Esophagus squamous epithelium (tissue), 5 donors: ENCODE measurements around the gene EPB41L5. TPM values are rescaled to one million over a fixed set of nuclear protein-coding genes. Genes with fewer than 3 reads are reported as not detected.
A peak's percentile ranks its signal among the peaks of the same experiment; 100 is the strongest.

Experiments
- DNase-seq: peaks from one replicate; lab custom pipeline; 2025; lab: John Stamatoyannopoulos, UW
- H3K27ac ChIP-seq, 4 donors: fragments of 200-600 bp; sonication (generic); one replicate each; pipeline ENCODE4 v1.5.1; 2016 to 2019; ENCODE audit warnings: mild to moderate bottlenecking in 1 of 4
- H3K27me3 ChIP-seq, 4 donors: fragments of 200-600 bp; sonication (generic); 1 replicate in 3 of 4; 2 replicates in 1 of 4; pipeline versions ENCODE4 v1.5.1 to v1.6.0; 2017 to 2021; ENCODE audit warnings: antibody characterized with exemption in 1 of 4
- H3K36me3 ChIP-seq, 3 donors: fragments of 200-600 bp; sonication (generic); one replicate each; pipeline ENCODE4 v1.5.1; 2016 to 2019
- H3K4me1 ChIP-seq, 3 donors: fragments of 200-600 bp; sonication (generic); one replicate each; pipeline ENCODE4 v1.5.1; 2017 to 2019
- H3K4me3 ChIP-seq, 4 donors: fragments of 200-600 bp; sonication (generic); 1 replicate in 3 of 4; 2 replicates in 1 of 4; pipeline ENCODE4 v1.5.1; 2016 to 2019; ENCODE audit warnings: mild to moderate bottlenecking in 2 of 4, moderate library complexity in 1 of 4
- H3K9me3 ChIP-seq, 3 donors: fragments of 200-600 bp; sonication (generic); one replicate each; pipeline ENCODE4 v1.5.1; 2016 to 2019
- POLR2A ChIP-seq, 4 donors: fragments of 450-650 bp; IDR thresholded peaks; one replicate each; pipeline ENCODE4 v1.6.1; 2017; ENCODE audit warnings: antibody characterized with exemption in 4 of 4, mild to moderate bottlenecking in 4 of 4, moderate library complexity in 3 of 4
- WGBS, 2 donors: methylation state at CpG; one replicate each; pipeline ENCODE4 v1.1.5; 2018; 5-methylcytosine and 5-hydroxymethylcytosine counted together
- intact Hi-C: fragments of 100-400 bp; cut with DNase I; formaldehyde crosslinking; loops from one replicate; pipeline ENCODE4 v1.15.0; 2022
- total RNA-seq, 4 donors: library from RNA; depleted of rRNA; stranded (reverse); fragments of >200 nt; gene quantifications; one replicate each; pipeline ENCODE4 v1.1.0, GENCODE V29; 2016
- TF ChIP-seq, protein P1 (sequence below), 6 experiments: fragments of 450-650 bp in 4 of 6; fragments of 200-600 bp in 2 of 6; sonication (generic) in 2 of 6; IDR thresholded peaks; one replicate each; pipeline ENCODE4 v1.5.1; 2016 to 2019; ENCODE audit warnings: antibody characterized with exemption in 6 of 6, mild to moderate bottlenecking in 4 of 6, moderate library complexity in 4 of 6
- donor health status: DM: yes; HTN: yes; CAD: no.

The EPB41L5 gene
- total RNA-seq, 4 donors from 2014 or later = 12.2 to 26.3 (median 19.4) TPM

- no peak overlapping the region for H3K27ac ChIP-seq
- DNase-seq = no peak
- no peaks in the 10 kb centered on the region for H3K27me3 ChIP-seq
- intact Hi-C loops = loop anchor here (10.0 kb wide), 1 partner anchor 205 kb away; no protein-coding TSS in a partner anchor
- H3K4me1 ChIP-seq = peaks cover 14 to 28% (median 21%) of the 10 kb centered on the region in 3 donors
- 47 to 56% methylated on average over 3 of the region's 3 CpGs for WGBS, 2 donors
- no peak for TF ChIP-seq POLR2A (IDR thresholded peaks at IDR 0.05)
- TF ChIP-seq, protein P1, sequence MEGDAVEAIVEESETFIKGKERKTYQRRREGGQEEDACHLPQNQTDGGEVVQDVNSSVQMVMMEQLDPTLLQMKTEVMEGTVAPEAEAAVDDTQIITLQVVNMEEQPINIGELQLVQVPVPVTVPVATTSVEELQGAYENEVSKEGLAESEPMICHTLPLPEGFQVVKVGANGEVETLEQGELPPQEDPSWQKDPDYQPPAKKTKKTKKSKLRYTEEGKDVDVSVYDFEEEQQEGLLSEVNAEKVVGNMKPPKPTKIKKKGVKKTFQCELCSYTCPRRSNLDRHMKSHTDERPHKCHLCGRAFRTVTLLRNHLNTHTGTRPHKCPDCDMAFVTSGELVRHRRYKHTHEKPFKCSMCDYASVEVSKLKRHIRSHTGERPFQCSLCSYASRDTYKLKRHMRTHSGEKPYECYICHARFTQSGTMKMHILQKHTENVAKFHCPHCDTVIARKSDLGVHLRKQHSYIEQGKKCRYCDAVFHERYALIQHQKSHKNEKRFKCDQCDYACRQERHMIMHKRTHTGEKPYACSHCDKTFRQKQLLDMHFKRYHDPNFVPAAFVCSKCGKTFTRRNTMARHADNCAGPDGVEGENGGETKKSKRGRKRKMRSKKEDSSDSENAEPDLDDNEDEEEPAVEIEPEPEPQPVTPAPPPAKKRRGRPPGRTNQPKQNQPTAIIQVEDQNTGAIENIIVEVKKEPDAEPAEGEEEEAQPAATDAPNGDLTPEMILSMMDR (IDR thresholded peaks at IDR 0.05) = peak in 3 of 6 experiments; percentile 30 to 57 (median 32)
- peaks cover 0 to 2% (median 0%) of the 10 kb centered on the region in 3 donors for H3K36me3 ChIP-seq
- H3K9me3 ChIP-seq = no peaks in the 10 kb centered on the region
- H3K4me3 ChIP-seq = no peak overlapping the region
Measured at GRCh38 chr2:120109186-120110061, 96.5 kb downstream of the EPB41L5 start.

DNA sequence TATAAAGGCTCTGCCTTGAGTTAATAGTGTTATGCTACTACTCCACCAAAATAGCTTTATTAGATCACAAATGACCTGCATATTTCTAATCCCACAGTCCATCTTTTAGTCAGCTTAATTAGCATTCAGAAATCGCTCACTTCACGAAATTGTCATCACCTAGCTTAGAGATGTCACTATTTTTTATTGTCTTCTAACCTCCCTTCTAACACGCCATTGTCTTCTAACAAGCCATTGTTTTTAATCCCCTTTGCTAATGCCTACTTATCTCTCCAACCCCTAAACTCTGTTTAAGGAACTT, 97.1 kb downstream of the EPB41L5 start:
- intact Hi-C loops = loop anchor here (10.0 kb wide), 1 partner anchor 205 kb away; no protein-coding TSS in a partner anchor
- Histone ChIP-seq H3K4me1 (peaks cover 14 to 28% (median 21%) of the 10 kb centered on the region in 3 donors), H3K9me3 (no peaks in the 10 kb centered on the region), H3K4me3 (no peak overlapping the region), H3K27ac (no peak overlapping the region), H3K27me3 (no peaks in the 10 kb centered on the region), H3K36me3 (no peaks in the 10 kb centered on the region)
- TF ChIP-seq, protein P1 (IDR thresholded peaks at IDR 0.05) = peak in 1 of 6 experiments; percentile 1
- no peak for TF ChIP-seq POLR2A (IDR thresholded peaks at IDR 0.05)
- 71 to 80% methylated on average over 3 of the region's 3 CpGs for WGBS, 2 donors
- no peak for DNase-seq

DNA sequence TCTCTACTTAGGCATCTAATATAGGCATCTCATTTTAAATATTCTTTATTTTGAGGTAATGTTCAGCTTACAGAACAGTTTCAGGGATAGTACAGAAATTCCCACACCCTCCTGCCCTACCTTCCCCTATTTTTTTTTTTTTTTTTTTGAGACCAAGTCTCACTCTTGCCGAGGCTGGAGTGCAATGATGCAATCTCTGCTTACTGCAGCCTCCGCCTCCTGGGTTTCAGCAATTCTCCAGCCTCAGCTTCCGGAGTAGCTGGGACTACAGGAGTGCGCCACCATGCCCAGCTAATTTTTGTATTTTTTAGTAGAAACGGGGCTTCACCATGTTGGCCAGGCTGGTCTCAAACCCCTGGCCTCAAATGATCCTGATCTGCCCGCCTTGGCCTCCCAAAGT, 97.6 kb downstream of the EPB41L5 start:
- no peak overlapping the region for H3K4me3 ChIP-seq
- WGBS, 2 donors = 80 to 84% methylated on average over 6 of the region's 6 CpGs
- no peaks in the 10 kb centered on the region for H3K36me3 ChIP-seq
- no peaks in the 10 kb centered on the region for H3K27me3 ChIP-seq
- peaks cover 14 to 28% (median 21%) of the 10 kb centered on the region in 3 donors for H3K4me1 ChIP-seq
- TF ChIP-seq, protein P1 (IDR thresholded peaks at IDR 0.05) = no peak
- TF ChIP-seq POLR2A (IDR thresholded peaks at IDR 0.05) = no peak
- no peak for DNase-seq
- no peaks in the 10 kb centered on the region for H3K9me3 ChIP-seq
- intact Hi-C loops = loop anchor here (10.0 kb wide), 1 partner anchor 204 kb away; no protein-coding TSS in a partner anchor
- H3K27ac ChIP-seq = no peak overlapping the region

- H3K36me3 ChIP-seq = no peaks in the 10 kb centered on the region
- 81 to 85% methylated on average over 5 of the region's 5 CpGs for WGBS, 2 donors
- intact Hi-C loops = loop anchor here (10.0 kb wide), 1 partner anchor 204 kb away; no protein-coding TSS in a partner anchor
- no peak overlapping the region for H3K4me3 ChIP-seq
- no peaks in the 10 kb centered on the region for H3K27me3 ChIP-seq
- no peak overlapping the region for H3K27ac ChIP-seq
- no peak for DNase-seq
- H3K4me1 ChIP-seq = peaks cover 14 to 28% (median 21%) of the 10 kb centered on the region in 3 donors
- no peaks in the 10 kb centered on the region for H3K9me3 ChIP-seq
- no peak for TF ChIP-seq POLR2A (IDR thresholded peaks at IDR 0.05)
Measured at GRCh38 chr2:120111193-120111592, 98.3 kb downstream of the EPB41L5 start.

GRCh38 chr2:120118018-120118417, 105.1 kb downstream of the EPB41L5 start:
- Histone ChIP-seq H3K27ac (no peak overlapping the region), H3K4me3 (no peak overlapping the region), H3K9me3 (no peaks in the 10 kb centered on the region), H3K27me3 (no peaks in the 10 kb centered on the region), H3K4me1 (no peaks in the 10 kb centered on the region), H3K36me3 (peaks cover 0 to 3% (median 0%) of the 10 kb centered on the region in 3 donors)
- intact Hi-C loops = loop anchor here (10.0 kb wide), 1 partner anchor 197 kb away; no protein-coding TSS in a partner anchor
- no peak for DNase-seq
- TF ChIP-seq, protein P1 (IDR thresholded peaks at IDR 0.05) = no peak
- TF ChIP-seq POLR2A (IDR thresholded peaks at IDR 0.05) = no peak
- WGBS, 2 donors = 84% methylated on average over 3 of the region's 3 CpGs
